HEK293 (cell line): Measurements from ENCODE around the gene MAP1S.

ENCODE experiments used
- KLF16 ChIP-seq: fragments of 450-650 bp; formaldehyde crosslinking; IDR thresholded peaks from 2 replicates; pipeline ENCODE4 v1.5.1; 2017; ENCODE audit warnings: missing biosample characterization, missing genetic modification characterization
- SP2 ChIP-seq: fragments of 450-650 bp; formaldehyde crosslinking; IDR thresholded peaks from 2 replicates; pipeline ENCODE4 v1.5.1; 2016; ENCODE audit warnings: missing biosample characterization, missing genetic modification characterization
- SP7 ChIP-seq: fragments of 450-650 bp; formaldehyde crosslinking; IDR thresholded peaks from 2 replicates; pipeline ENCODE4 v1.5.1; 2016; ENCODE audit warnings: missing biosample characterization, missing genetic modification characterization
- ZFP3 ChIP-seq: fragments of 450-650 bp; formaldehyde crosslinking; IDR thresholded peaks from 2 replicates; pipeline ENCODE4 v1.5.1; 2016; ENCODE audit warnings: low read depth, missing biosample characterization, missing genetic modification characterization
- ZIC2 ChIP-seq: fragments of 450-650 bp; formaldehyde crosslinking; IDR thresholded peaks from 2 replicates; pipeline ENCODE4 v1.5.1; 2016; ENCODE audit warnings: missing biosample characterization, missing genetic modification characterization
- ZNF112 ChIP-seq: fragments of 450-650 bp; formaldehyde crosslinking; IDR thresholded peaks from 2 replicates; pipeline ENCODE4 v1.5.0; 2017; ENCODE audit warnings: missing biosample characterization, missing genetic modification characterization
- ZNF133 ChIP-seq: fragments of 450-650 bp; formaldehyde crosslinking; IDR thresholded peaks from 2 replicates; pipeline ENCODE4 v1.5.1; 2016; ENCODE audit warnings: missing biosample characterization, missing genetic modification characterization
- ZNF274 ChIP-seq, 2 experiments: fragments of 200-500 bp in 1 of 2; fragments of 450-650 bp in 1 of 2; sonication (Bioruptor generic) in 1 of 2; formaldehyde crosslinking in 1 of 2; IDR thresholded peaks; 2 replicates each; pipeline versions ENCODE4 v1.5.1 to v1.6.1; 2014 to 2016; ENCODE audit warnings: borderline replicate concordance in 1 of 2, inconsistent platforms in 1 of 2, low read length in 1 of 2, missing biosample characterization in 1 of 2, missing genetic modification characterization in 1 of 2
- ZNF473 ChIP-seq: fragments of 450-650 bp; formaldehyde crosslinking; IDR thresholded peaks from 2 replicates; pipeline ENCODE4 v1.5.1; 2017; ENCODE audit warnings: missing biosample characterization, missing genetic modification characterization
- ZNF48 ChIP-seq: fragments of 450-650 bp; formaldehyde crosslinking; IDR thresholded peaks from 2 replicates; pipeline ENCODE4 v1.5.1; 2016; ENCODE audit warnings: missing biosample characterization, missing genetic modification characterization
- ZNF501 ChIP-seq: fragments of 450-650 bp; formaldehyde crosslinking; IDR thresholded peaks from 2 replicates; pipeline ENCODE4 v1.5.1; 2016; ENCODE audit warnings: missing biosample characterization, missing genetic modification characterization
- ZNF510 ChIP-seq: fragments of 450-650 bp; formaldehyde crosslinking; IDR thresholded peaks from 2 replicates; pipeline ENCODE4 v1.5.1; 2018; ENCODE audit warnings: mild to moderate bottlenecking, missing genetic modification characterization, missing biosample characterization; ENCODE audit not compliant: insufficient replicate concordance
- ZNF544 ChIP-seq: fragments of 450-650 bp; formaldehyde crosslinking; IDR thresholded peaks from 2 replicates; pipeline ENCODE4 v1.5.0; 2017; ENCODE audit warnings: missing biosample characterization, missing genetic modification characterization
- ZNF629 ChIP-seq: fragments of 450-650 bp; formaldehyde crosslinking; IDR thresholded peaks from 2 replicates; pipeline ENCODE4 v1.5.1; 2017; ENCODE audit warnings: missing biosample characterization, missing genetic modification characterization
- ZNF670 ChIP-seq: fragments of 450-650 bp; formaldehyde crosslinking; IDR thresholded peaks from 2 replicates; pipeline ENCODE4 v1.5.1; 2016; ENCODE audit warnings: missing biosample characterization, missing genetic modification characterization, low read depth
- ZXDB ChIP-seq: fragments of 450-650 bp; formaldehyde crosslinking; IDR thresholded peaks from 2 replicates; pipeline ENCODE4 v1.5.1; 2016; ENCODE audit warnings: missing biosample characterization, missing genetic modification characterization
- TF ChIP-seq, protein P1 (sequence below): fragments of 450-650 bp; formaldehyde crosslinking; IDR thresholded peaks from 2 replicates; pipeline ENCODE4 v1.5.1; 2016; ENCODE audit warnings: missing biosample characterization, missing genetic modification characterization
- TF ChIP-seq, protein P2 (sequence below): fragments of 450-650 bp; formaldehyde crosslinking; optimal IDR thresholded peaks from 2 replicates; pipeline ENCODE3; 2016; ENCODE audit warnings: missing biosample characterization, mild to moderate bottlenecking, missing genetic modification characterization
- TF ChIP-seq, protein P3 (sequence below): fragments of 450-650 bp; formaldehyde crosslinking; IDR thresholded peaks from 2 replicates; pipeline ENCODE4 v1.5.1; 2016; ENCODE audit warnings: missing biosample characterization, missing genetic modification characterization
- TF ChIP-seq, protein P4 (sequence below): fragments of 450-650 bp; formaldehyde crosslinking; IDR thresholded peaks from 2 replicates; pipeline ENCODE4 v1.5.1; 2017; ENCODE audit warnings: missing biosample characterization, missing genetic modification characterization
- TF ChIP-seq, protein P5 (sequence below): fragments of 450-650 bp; formaldehyde crosslinking; IDR thresholded peaks from 2 replicates; pipeline ENCODE4 v1.5.1; 2017; ENCODE audit warnings: missing biosample characterization, missing genetic modification characterization

Gene MAP1S

DNA sequence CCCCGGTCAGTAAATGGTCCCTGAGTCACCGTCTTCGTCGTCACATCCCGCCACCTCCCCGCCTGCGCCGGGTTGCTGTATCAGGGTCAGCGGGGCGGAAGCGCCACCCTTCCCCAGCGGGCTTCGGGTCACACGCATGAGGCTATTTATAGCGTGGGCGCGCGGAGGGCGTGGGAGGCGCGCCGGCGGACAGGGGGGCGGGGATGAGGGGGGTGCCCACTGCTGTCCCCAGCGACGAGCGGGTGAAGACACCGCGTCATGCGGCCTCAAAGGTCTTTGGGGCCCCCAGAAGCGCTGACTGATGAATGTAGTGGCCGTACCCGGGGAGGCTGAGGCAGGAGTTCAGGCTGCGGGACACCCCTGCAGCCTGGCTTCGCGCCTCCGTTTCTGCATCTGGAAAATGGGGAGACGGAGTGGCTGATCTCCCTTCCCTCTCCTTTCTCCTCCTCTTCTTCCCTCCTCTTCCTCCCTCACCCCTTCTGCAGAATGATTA lies 39.0 kb upstream of the MAP1S start (continued):
- TF ChIP-seq, protein P1, sequence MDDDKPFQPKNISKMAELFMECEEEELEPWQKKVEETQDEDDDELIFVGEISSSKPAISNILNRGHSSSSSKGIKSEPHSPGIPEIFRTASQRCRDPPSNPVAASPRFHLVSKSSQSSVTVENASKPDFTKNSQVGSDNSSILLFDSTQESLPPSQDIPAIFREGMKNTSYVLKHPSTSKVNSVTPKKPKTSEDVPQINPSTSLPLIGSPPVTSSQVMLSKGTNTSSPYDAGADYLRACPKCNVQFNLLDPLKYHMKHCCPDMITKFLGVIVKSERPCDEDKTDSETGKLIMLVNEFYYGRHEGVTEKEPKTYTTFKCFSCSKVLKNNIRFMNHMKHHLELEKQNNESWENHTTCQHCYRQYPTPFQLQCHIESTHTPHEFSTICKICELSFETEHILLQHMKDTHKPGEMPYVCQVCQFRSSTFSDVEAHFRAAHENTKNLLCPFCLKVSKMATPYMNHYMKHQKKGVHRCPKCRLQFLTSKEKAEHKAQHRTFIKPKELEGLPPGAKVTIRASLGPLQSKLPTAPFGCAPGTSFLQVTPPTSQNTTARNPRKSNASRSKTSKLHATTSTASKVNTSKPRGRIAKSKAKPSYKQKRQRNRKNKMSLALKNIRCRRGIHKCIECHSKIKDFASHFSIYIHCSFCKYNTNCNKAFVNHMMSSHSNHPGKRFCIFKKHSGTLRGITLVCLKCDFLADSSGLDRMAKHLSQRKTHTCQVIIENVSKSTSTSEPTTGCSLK (tag by site-specific recombination) = no peak
- no peak for TF ChIP-seq ZNF670 (tag by site-specific recombination)
- no peak for TF ChIP-seq ZNF544 (tag by site-specific recombination)
- TF ChIP-seq ZFP3 (tag by site-specific recombination) = no peak
- peak; percentile 76 for TF ChIP-seq ZNF629
- peak; percentile 68 for TF ChIP-seq SP2 (tag by site-specific recombination)
- TF ChIP-seq, protein P2, sequence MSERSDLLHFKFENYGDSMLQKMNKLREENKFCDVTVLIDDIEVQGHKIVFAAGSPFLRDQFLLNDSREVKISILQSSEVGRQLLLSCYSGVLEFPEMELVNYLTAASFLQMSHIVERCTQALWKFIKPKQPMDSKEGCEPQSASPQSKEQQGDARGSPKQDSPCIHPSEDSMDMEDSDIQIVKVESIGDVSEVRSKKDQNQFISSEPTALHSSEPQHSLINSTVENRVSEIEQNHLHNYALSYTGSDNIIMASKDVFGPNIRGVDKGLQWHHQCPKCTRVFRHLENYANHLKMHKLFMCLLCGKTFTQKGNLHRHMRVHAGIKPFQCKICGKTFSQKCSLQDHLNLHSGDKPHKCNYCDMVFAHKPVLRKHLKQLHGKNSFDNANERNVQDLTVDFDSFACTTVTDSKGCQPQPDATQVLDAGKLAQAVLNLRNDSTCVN (tag by site-specific recombination) = peak; percentile 80
- TF ChIP-seq ZNF133 (tag by site-specific recombination) = no peak
- TF ChIP-seq, protein P3, sequence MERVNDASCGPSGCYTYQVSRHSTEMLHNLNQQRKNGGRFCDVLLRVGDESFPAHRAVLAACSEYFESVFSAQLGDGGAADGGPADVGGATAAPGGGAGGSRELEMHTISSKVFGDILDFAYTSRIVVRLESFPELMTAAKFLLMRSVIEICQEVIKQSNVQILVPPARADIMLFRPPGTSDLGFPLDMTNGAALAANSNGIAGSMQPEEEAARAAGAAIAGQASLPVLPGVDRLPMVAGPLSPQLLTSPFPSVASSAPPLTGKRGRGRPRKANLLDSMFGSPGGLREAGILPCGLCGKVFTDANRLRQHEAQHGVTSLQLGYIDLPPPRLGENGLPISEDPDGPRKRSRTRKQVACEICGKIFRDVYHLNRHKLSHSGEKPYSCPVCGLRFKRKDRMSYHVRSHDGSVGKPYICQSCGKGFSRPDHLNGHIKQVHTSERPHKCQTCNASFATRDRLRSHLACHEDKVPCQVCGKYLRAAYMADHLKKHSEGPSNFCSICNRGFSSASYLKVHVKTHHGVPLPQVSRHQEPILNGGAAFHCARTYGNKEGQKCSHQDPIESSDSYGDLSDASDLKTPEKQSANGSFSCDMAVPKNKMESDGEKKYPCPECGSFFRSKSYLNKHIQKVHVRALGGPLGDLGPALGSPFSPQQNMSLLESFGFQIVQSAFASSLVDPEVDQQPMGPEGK (tag by site-specific recombination) = peak; percentile 86
- TF ChIP-seq ZNF112 (tag by site-specific recombination) = no peak
- no peak for TF ChIP-seq ZNF48
- TF ChIP-seq, protein P4, sequence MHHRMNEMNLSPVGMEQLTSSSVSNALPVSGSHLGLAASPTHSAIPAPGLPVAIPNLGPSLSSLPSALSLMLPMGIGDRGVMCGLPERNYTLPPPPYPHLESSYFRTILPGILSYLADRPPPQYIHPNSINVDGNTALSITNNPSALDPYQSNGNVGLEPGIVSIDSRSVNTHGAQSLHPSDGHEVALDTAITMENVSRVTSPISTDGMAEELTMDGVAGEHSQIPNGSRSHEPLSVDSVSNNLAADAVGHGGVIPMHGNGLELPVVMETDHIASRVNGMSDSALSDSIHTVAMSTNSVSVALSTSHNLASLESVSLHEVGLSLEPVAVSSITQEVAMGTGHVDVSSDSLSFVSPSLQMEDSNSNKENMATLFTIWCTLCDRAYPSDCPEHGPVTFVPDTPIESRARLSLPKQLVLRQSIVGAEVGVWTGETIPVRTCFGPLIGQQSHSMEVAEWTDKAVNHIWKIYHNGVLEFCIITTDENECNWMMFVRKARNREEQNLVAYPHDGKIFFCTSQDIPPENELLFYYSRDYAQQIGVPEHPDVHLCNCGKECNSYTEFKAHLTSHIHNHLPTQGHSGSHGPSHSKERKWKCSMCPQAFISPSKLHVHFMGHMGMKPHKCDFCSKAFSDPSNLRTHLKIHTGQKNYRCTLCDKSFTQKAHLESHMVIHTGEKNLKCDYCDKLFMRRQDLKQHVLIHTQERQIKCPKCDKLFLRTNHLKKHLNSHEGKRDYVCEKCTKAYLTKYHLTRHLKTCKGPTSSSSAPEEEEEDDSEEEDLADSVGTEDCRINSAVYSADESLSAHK (tag by site-specific recombination) = no peak
- no peak for TF ChIP-seq ZNF501 (tag by site-specific recombination)
- TF ChIP-seq KLF16 (tag by site-specific recombination) = peak; percentile 47; the same call in 1 of the 2 replicates
- no peak for TF ChIP-seq ZNF274 (IDR thresholded peaks at IDR 0.05; ENCODE audit: low read length)
- no peak for TF ChIP-seq ZNF274 (tag by site-specific recombination; IDR thresholded peaks at IDR 0.05; ENCODE audit: borderline replicate concordance)
- TF ChIP-seq ZIC2 = peak; percentile 24; the same call in 1 of the 2 replicates
- TF ChIP-seq ZNF473 = no peak
- TF ChIP-seq, protein P5, sequence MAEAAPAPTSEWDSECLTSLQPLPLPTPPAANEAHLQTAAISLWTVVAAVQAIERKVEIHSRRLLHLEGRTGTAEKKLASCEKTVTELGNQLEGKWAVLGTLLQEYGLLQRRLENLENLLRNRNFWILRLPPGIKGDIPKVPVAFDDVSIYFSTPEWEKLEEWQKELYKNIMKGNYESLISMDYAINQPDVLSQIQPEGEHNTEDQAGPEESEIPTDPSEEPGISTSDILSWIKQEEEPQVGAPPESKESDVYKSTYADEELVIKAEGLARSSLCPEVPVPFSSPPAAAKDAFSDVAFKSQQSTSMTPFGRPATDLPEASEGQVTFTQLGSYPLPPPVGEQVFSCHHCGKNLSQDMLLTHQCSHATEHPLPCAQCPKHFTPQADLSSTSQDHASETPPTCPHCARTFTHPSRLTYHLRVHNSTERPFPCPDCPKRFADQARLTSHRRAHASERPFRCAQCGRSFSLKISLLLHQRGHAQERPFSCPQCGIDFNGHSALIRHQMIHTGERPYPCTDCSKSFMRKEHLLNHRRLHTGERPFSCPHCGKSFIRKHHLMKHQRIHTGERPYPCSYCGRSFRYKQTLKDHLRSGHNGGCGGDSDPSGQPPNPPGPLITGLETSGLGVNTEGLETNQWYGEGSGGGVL (tag by site-specific recombination) = peak; percentile 81
- TF ChIP-seq SP7 (tag by site-specific recombination) = peak; percentile 81
- no peak for TF ChIP-seq ZNF510
- TF ChIP-seq ZXDB (tag by site-specific recombination) = no peak
